ENCODE data around the gene SNN.

The SNN gene

GRCh38 chr16:11677959-11678881, 10.0 kb downstream of the SNN start:
- in situ Hi-C loops (cut with MboI; ENCODE audit: low sequenced_read_pairs): no loop called here

GRCh38 chr16:11679250-11679649, 11.0 kb downstream of the SNN start:
- in situ Hi-C loops (cut with MboI; ENCODE audit: low sequenced_read_pairs): no loop called here

GRCh38 chr16:11679941-11680911, 12.0 kb downstream of the SNN start:
- in situ Hi-C loops (cut with MboI; ENCODE audit: low sequenced_read_pairs): no loop called here

GRCh38 chr16:11681556-11681955, 13.3 kb downstream of the SNN start:
- in situ Hi-C loops (cut with MboI; ENCODE audit: low sequenced_read_pairs): no loop called here

GRCh38 chr16:11681976-11682654, 13.9 kb downstream of the SNN start:
- in situ Hi-C loops (cut with MboI; ENCODE audit: low sequenced_read_pairs): no loop called here

GRCh38 chr16:11682655-11683096, 14.4 kb downstream of the SNN start:
- in situ Hi-C loops (cut with MboI; ENCODE audit: low sequenced_read_pairs): no loop called here

- in situ Hi-C loops (cut with MboI; ENCODE audit: low sequenced_read_pairs): no loop called here
Measured at GRCh38 chr16:11683145-11683544, 14.9 kb downstream of the SNN start.

GRCh38 chr16:11684231-11685025, 16.2 kb downstream of the SNN start:
- in situ Hi-C loops (cut with MboI; ENCODE audit: low sequenced_read_pairs): no loop called here

GRCh38 chr16:11685844-11686618, 17.8 kb downstream of the SNN start:
- in situ Hi-C loops (cut with MboI; ENCODE audit: low sequenced_read_pairs): no loop called here

- in situ Hi-C loops (cut with MboI; ENCODE audit: low sequenced_read_pairs): no loop called here
Measured at GRCh38 chr16:11686713-11687380, 18.6 kb downstream of the SNN start.

GRCh38 chr16:11687601-11688519, 19.6 kb downstream of the SNN start:
- in situ Hi-C loops (cut with MboI; ENCODE audit: low sequenced_read_pairs): no loop called here

- in situ Hi-C loops (cut with MboI; ENCODE audit: low sequenced_read_pairs): no loop called here
Measured at GRCh38 chr16:11688520-11688886, 20.2 kb downstream of the SNN start.

GRCh38 chr16:11689031-11689840, 21.0 kb downstream of the SNN start:
- in situ Hi-C loops (cut with MboI; ENCODE audit: low sequenced_read_pairs): no loop called here

GRCh38 chr16:11691235-11691634, 23.0 kb downstream of the SNN start:
- in situ Hi-C loops (cut with MboI; ENCODE audit: low sequenced_read_pairs): no loop called here

- in situ Hi-C loops (cut with MboI; ENCODE audit: low sequenced_read_pairs): no loop called here
Measured at GRCh38 chr16:11691771-11692170, 23.5 kb downstream of the SNN start.

- in situ Hi-C loops (cut with MboI; ENCODE audit: low sequenced_read_pairs): no loop called here
Measured at GRCh38 chr16:11692171-11692570, 23.9 kb downstream of the SNN start.

- in situ Hi-C loops (cut with MboI; ENCODE audit: low sequenced_read_pairs): no loop called here
Measured at GRCh38 chr16:11692651-11693050, 24.4 kb downstream of the SNN start.
